Measurements from ENCODE around the gene ULK4.

DNA sequence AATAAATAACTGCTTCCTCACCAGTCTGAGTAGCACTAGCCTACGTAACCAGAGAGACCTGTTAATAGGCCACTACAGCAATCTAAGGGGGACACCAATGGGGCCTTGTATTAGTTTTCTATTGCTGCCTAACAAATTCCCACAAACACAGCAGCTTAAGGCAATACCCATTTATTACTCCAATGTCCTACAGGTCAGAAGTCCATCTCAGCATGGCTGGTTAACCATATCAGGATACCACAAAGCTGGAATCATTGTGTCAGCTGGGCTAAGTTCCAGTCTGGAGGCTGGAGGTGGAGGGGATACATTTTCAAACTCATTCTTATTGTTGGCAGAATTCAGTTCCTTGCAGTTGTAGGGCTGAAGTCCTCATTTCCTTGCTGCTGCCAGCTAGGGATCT is 331.9 kb downstream of the ULK4 start:
- TF ChIP-seq, protein P1, sequence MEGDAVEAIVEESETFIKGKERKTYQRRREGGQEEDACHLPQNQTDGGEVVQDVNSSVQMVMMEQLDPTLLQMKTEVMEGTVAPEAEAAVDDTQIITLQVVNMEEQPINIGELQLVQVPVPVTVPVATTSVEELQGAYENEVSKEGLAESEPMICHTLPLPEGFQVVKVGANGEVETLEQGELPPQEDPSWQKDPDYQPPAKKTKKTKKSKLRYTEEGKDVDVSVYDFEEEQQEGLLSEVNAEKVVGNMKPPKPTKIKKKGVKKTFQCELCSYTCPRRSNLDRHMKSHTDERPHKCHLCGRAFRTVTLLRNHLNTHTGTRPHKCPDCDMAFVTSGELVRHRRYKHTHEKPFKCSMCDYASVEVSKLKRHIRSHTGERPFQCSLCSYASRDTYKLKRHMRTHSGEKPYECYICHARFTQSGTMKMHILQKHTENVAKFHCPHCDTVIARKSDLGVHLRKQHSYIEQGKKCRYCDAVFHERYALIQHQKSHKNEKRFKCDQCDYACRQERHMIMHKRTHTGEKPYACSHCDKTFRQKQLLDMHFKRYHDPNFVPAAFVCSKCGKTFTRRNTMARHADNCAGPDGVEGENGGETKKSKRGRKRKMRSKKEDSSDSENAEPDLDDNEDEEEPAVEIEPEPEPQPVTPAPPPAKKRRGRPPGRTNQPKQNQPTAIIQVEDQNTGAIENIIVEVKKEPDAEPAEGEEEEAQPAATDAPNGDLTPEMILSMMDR (IDR thresholded peaks at IDR 0.05; ENCODE audit: insufficient read depth, low read length): no peak
- no peak for TF ChIP-seq GABPA (IDR thresholded peaks at IDR 0.05; ENCODE audit: low read depth)
